ENCODE measurements around the gene CHODL.

- no peak for TF ChIP-seq POLR2A (IDR thresholded peaks at IDR 0.05)
- TF ChIP-seq, protein P1, sequence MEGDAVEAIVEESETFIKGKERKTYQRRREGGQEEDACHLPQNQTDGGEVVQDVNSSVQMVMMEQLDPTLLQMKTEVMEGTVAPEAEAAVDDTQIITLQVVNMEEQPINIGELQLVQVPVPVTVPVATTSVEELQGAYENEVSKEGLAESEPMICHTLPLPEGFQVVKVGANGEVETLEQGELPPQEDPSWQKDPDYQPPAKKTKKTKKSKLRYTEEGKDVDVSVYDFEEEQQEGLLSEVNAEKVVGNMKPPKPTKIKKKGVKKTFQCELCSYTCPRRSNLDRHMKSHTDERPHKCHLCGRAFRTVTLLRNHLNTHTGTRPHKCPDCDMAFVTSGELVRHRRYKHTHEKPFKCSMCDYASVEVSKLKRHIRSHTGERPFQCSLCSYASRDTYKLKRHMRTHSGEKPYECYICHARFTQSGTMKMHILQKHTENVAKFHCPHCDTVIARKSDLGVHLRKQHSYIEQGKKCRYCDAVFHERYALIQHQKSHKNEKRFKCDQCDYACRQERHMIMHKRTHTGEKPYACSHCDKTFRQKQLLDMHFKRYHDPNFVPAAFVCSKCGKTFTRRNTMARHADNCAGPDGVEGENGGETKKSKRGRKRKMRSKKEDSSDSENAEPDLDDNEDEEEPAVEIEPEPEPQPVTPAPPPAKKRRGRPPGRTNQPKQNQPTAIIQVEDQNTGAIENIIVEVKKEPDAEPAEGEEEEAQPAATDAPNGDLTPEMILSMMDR (IDR thresholded peaks at IDR 0.05), result no peak
- TF ChIP-seq EP300 (IDR thresholded peaks at IDR 0.05; ENCODE audit: low read depth), result no peak
- TF ChIP-seq POLR2AphosphoS5 (IDR thresholded peaks at IDR 0.05), result no peak
Measured at GRCh38 chr21:18244671-18245463, at the start of gene CHODL.

All from transverse colon (tissue), 4 donors.